Hepatocyte (in vitro differentiated cells): Measurements from ENCODE around the gene SLC2A4. TPM values are rescaled to one million over a fixed set of nuclear protein-coding genes. Genes with fewer than 3 reads are reported as not detected.
A peak's percentile ranks its signal among the peaks of the same experiment; 100 is the strongest.

Experiments
- DNase-seq: peaks from one replicate; pipeline ENCODE4 v3.0.0-alpha.2; 2016; ENCODE audit warnings: low spot score
- H2AFZ ChIP-seq: fragments of 200-600 bp; sonication (generic); 2 replicates; pipeline ENCODE4 v1.6.0; 2016; ENCODE audit warnings: antibody characterized with exemption, mild to moderate bottlenecking
- H3K27ac ChIP-seq: fragments of 200-600 bp; sonication (generic); 2 replicates; pipeline ENCODE4 v1.5.1; 2016; ENCODE audit warnings: mild to moderate bottlenecking
- H3K27me3 ChIP-seq: fragments of 200-600 bp; sonication (generic); 2 replicates; pipeline ENCODE4 v1.6.1; 2016
- H3K36me3 ChIP-seq: fragments of 200-600 bp; sonication (generic); replicated peaks from 2 replicates; pipeline ENCODE4 v1.5.1; 2016; ENCODE audit warnings: low read depth; ENCODE audit not compliant: insufficient read depth
- H3K4me1 ChIP-seq: fragments of 200-600 bp; sonication (generic); 2 replicates; pipeline ENCODE4 v1.5.1; 2016; ENCODE audit warnings: mild to moderate bottlenecking, moderate library complexity; ENCODE audit not compliant: insufficient read depth
- H3K4me2 ChIP-seq: fragments of 200-600 bp; sonication (generic); 2 replicates; pipeline ENCODE4 v1.6.0; 2016
- H3K4me3 ChIP-seq: fragments of 200-600 bp; sonication (generic); 2 replicates; pipeline ENCODE4 v1.5.1; 2016; ENCODE audit warnings: mild to moderate bottlenecking
- H3K79me2 ChIP-seq: fragments of 200-600 bp; sonication (generic); 2 replicates; pipeline ENCODE4 v1.6.0; 2017; ENCODE audit warnings: mild to moderate bottlenecking
- H3K9me2 ChIP-seq: fragments of 200-600 bp; sonication (generic); replicated peaks from 2 replicates; pipeline ENCODE4 v1.6.0; 2017; ENCODE audit warnings: mild to moderate bottlenecking; ENCODE audit not compliant: insufficient read depth
- H3K9me3 ChIP-seq: fragments of 200-600 bp; sonication (generic); 2 replicates; pipeline ENCODE4 v1.5.1; 2016; ENCODE audit warnings: low read depth, mild to moderate bottlenecking
- H4K20me1 ChIP-seq: fragments of 200-600 bp; sonication (generic); 2 replicates; pipeline ENCODE4 v1.6.0; 2016; ENCODE audit warnings: mild to moderate bottlenecking; ENCODE audit not compliant: insufficient read depth, poor library complexity, severe bottlenecking
- EZH2 ChIP-seq: fragments of 200-600 bp; sonication (generic); IDR thresholded peaks from 2 replicates; pipeline ENCODE4 v1.6.1; 2016; ENCODE audit warnings: antibody characterized with exemption, mild to moderate bottlenecking, borderline replicate concordance
- EZH2phosphoT487 ChIP-seq: fragments of 200-600 bp; sonication (generic); IDR thresholded peaks from one replicate; pipeline ENCODE4 v1.6.1; 2018; ENCODE audit warnings: antibody characterized with exemption, mild to moderate bottlenecking, low read depth, moderate library complexity; ENCODE audit not compliant: unreplicated experiment, severe bottlenecking
- WGBS: methylation state at CpG from one replicate; pipeline ENCODE4 v1.1.6; 2016; ENCODE audit warnings: low lambda C conversion rate; ENCODE audit errors: missing lambda C conversion rate; 5-methylcytosine and 5-hydroxymethylcytosine counted together
- polyA plus RNA-seq: library from polyadenylated mRNA; unstranded; fragments of >200 nt; fragmentation: Nextera tagmentation; extraction: Ambion mirVana; gene quantifications from 2 replicates; pipeline ENCODE4 v1.2.1, GENCODE V29; 2016
- total RNA-seq: library from RNA; depleted of rRNA; stranded (reverse); fragments of >200 nt; gene quantifications from 2 replicates; pipeline ENCODE4 v1.2.3, GENCODE V29; 2014
- TF ChIP-seq, protein P1 (sequence below): fragments of 200-600 bp; sonication (generic); IDR thresholded peaks from 2 replicates; pipeline ENCODE4 v1.5.1; 2016; ENCODE audit warnings: antibody characterized with exemption, mild to moderate bottlenecking; ENCODE audit not compliant: poor library complexity

The SLC2A4 gene
- total and polyA plus RNA-seq, 2 experiments from 2014 or later: 0.42 to 1.6 TPM

DNA sequence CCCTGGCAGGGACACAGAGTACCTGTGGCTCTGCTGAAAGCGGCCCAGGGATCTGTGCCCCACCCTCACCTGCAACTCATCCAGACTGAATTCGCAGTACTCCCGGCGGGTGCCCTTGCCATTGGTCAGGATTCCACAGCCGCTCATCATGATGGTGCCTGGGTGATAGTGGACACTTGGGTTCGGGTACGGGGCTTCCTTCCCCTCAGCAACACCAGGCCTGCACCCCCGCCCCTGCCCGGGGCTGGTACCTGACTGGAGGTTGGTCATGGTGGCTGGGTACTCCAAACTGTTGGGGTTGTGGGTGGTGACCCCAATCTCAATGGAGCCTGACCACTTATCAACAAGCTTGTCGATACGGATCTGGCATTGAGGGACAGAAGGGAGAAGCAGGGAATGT, 44.7 kb downstream of the SLC2A4 start:
- Histone ChIP-seq H3K9me2 (no peaks in the 10 kb centered on the region), H3K27ac (no peak overlapping the region), H3K4me3 (no peak overlapping the region), H3K4me1 (peaks cover 10% of the 10 kb centered on the region), H3K27me3 (no peaks in the 10 kb centered on the region), H4K20me1 (no peaks in the 10 kb centered on the region), H3K9me3 (no peaks in the 10 kb centered on the region), H3K4me2 (no peak overlapping the region), H3K79me2 (peaks cover 17% of the 10 kb centered on the region), H3K36me3 (no peaks in the 10 kb centered on the region), H2AFZ (no peak overlapping the region)
- WGBS: 97% methylated on average over 11 of the region's 11 CpGs
- TF ChIP-seq EZH2phosphoT487: no peak
- DNase-seq: no peak

DNA sequence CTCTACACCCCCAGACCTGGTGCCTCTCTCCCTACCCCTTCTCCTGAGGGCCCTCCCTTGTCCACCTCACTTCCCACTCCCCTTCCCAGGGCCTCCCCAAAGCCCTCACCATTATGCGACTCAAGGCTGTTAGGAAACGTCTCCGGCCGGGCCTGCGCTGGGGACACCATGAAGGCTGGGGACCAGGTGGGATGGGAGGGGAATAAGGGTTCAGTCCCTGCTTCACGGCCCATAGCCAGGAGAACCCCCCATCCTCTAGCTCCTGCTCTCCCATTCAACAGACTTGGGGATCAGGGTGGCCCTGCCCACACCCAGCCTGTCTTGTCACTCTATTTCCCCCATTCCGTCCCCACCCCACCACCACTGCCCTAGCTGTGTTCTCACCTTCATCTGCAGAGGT, 45.5 kb downstream of the SLC2A4 start:
- Histone ChIP-seq H3K27me3 (no peaks in the 10 kb centered on the region), H3K79me2 (peaks cover 17% of the 10 kb centered on the region), H3K4me2 (no peak overlapping the region), H3K9me2 (no peaks in the 10 kb centered on the region), H3K36me3 (no peaks in the 10 kb centered on the region), H3K4me1 (peaks cover 10% of the 10 kb centered on the region), H2AFZ (no peak overlapping the region), H3K4me3 (no peak overlapping the region), H3K27ac (no peak overlapping the region), H3K9me3 (no peaks in the 10 kb centered on the region), H4K20me1 (no peaks in the 10 kb centered on the region)
- WGBS: 97% methylated on average over 7 of the region's 7 CpGs
- TF ChIP-seq, protein P1, sequence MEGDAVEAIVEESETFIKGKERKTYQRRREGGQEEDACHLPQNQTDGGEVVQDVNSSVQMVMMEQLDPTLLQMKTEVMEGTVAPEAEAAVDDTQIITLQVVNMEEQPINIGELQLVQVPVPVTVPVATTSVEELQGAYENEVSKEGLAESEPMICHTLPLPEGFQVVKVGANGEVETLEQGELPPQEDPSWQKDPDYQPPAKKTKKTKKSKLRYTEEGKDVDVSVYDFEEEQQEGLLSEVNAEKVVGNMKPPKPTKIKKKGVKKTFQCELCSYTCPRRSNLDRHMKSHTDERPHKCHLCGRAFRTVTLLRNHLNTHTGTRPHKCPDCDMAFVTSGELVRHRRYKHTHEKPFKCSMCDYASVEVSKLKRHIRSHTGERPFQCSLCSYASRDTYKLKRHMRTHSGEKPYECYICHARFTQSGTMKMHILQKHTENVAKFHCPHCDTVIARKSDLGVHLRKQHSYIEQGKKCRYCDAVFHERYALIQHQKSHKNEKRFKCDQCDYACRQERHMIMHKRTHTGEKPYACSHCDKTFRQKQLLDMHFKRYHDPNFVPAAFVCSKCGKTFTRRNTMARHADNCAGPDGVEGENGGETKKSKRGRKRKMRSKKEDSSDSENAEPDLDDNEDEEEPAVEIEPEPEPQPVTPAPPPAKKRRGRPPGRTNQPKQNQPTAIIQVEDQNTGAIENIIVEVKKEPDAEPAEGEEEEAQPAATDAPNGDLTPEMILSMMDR: no peak
- no peak for TF ChIP-seq EZH2phosphoT487
- no peak for TF ChIP-seq EZH2
- no peak for DNase-seq

DNA sequence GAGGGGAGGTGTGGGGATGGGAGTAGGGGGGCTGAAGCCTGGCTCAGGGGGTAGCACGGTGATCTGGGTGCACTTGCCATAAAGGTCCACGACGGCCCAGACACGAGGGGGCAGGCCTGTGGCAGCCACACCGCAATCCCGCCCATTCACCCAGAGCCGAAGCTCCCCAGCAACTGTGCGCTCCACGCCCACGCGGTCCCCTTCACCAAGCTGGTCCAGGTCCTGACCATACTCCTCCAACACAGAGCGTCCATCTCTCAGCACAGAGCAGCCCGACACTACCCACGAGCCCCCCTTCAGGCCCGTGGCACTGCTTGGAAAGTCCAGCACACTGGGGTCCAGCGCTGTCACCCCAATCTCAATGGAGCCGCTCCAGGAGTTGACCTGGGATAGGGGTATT, 46.0 kb downstream of the SLC2A4 start:
- Histone ChIP-seq H2AFZ (no peak overlapping the region), H3K79me2 (peaks cover 17% of the 10 kb centered on the region), H3K4me2 (peak overlapping the region; percentile 91), H4K20me1 (no peaks in the 10 kb centered on the region), H3K4me3 (no peak overlapping the region), H3K36me3 (no peaks in the 10 kb centered on the region), H3K27ac (no peak overlapping the region), H3K9me2 (no peaks in the 10 kb centered on the region), H3K4me1 (peaks cover 10% of the 10 kb centered on the region), H3K9me3 (no peaks in the 10 kb centered on the region), H3K27me3 (no peaks in the 10 kb centered on the region)
- WGBS: 99% methylated on average over 11 of the region's 17 CpGs
- TF ChIP-seq EZH2: no peak
- TF ChIP-seq, protein P1: no peak
- no peak for TF ChIP-seq EZH2phosphoT487
- no peak for DNase-seq

DNA sequence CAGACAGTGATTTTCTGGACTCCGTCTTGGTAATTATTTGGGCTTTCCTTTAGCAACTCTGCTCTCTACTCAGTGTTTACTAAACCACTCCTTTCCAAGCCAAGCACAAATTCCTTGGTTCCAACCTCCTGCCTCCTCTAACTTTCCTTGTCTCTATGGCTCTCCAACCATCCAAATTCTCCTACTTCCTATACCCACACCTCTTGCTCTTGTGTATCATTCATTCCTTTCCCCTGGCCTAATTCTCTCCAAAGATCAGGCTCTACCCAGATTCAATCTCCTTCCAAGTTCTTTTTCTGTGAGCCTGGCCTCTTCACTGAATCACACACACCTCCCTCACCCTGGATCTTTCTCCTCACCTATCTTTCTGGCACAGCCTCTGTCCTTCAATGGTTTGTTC, 46.5 kb downstream of the SLC2A4 start:
- no peak overlapping the region for H2AFZ ChIP-seq
- TF ChIP-seq EZH2: no peak
- TF ChIP-seq, protein P1: no peak
- no peak for TF ChIP-seq EZH2phosphoT487
- no peaks in the 10 kb centered on the region for H3K36me3 ChIP-seq
- peaks cover 17% of the 10 kb centered on the region for H3K79me2 ChIP-seq
- peaks cover 10% of the 10 kb centered on the region for H3K4me1 ChIP-seq
- H3K27me3 ChIP-seq: no peaks in the 10 kb centered on the region
- no peak overlapping the region for H3K4me3 ChIP-seq
- 100% methylated on average over 1 of the region's 1 CpG for WGBS
- no peaks in the 10 kb centered on the region for H3K9me2 ChIP-seq
- no peaks in the 10 kb centered on the region for H3K9me3 ChIP-seq
- DNase-seq: no peak
- H3K27ac ChIP-seq: peak overlapping the region; percentile 92
- H4K20me1 ChIP-seq: no peaks in the 10 kb centered on the region
- H3K4me2 ChIP-seq: peak overlapping the region; percentile 91
